HL-60 (cell line): ENCODE measurements around the gene CDC25B.

Experiments
- POLR2AphosphoS5 ChIP-seq: IDR thresholded peaks from 2 replicates; pipeline ENCODE4 v1.6.1; 2012; ENCODE audit warnings: low read depth
- TF ChIP-seq, protein P1 (sequence below): IDR thresholded peaks from one replicate; pipeline ENCODE4 v1.5.1; 2011; ENCODE audit warnings: low read length, control low read depth, inconsistent platforms; ENCODE audit not compliant: insufficient read depth

DNA sequence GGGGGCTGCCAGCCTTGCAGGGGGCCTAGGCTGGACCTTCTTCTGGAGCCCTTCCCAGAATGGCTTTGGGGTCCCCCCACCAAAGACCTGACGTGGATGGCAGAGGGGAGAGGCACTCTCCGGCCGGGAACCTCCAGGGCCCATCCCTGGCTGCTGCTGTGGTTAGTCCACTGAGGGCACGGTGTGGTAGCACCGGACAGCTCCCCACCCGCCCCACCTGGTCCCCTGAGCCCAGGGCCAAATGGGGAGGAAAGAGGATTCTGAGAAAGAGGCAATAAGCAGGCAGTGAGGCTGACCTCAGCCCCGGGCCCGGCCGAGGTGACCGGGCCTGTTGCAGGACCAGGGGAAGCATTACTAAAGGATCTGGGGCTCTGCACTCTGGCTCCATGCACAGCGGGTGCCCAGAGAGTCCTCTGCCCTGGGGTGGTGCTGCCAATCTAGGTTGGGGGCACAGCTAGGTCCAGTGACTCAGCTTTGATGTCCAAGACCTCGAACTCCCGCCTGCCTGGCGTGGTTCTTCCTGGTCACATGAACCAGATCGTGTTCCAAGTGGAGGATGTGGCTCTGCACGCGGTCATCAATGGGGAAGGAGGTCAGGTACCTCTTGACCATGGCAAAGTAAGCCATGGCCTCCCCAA, 11.8 kb upstream of the CDC25B start:
- TF ChIP-seq POLR2AphosphoS5: no peak
- TF ChIP-seq, protein P1, sequence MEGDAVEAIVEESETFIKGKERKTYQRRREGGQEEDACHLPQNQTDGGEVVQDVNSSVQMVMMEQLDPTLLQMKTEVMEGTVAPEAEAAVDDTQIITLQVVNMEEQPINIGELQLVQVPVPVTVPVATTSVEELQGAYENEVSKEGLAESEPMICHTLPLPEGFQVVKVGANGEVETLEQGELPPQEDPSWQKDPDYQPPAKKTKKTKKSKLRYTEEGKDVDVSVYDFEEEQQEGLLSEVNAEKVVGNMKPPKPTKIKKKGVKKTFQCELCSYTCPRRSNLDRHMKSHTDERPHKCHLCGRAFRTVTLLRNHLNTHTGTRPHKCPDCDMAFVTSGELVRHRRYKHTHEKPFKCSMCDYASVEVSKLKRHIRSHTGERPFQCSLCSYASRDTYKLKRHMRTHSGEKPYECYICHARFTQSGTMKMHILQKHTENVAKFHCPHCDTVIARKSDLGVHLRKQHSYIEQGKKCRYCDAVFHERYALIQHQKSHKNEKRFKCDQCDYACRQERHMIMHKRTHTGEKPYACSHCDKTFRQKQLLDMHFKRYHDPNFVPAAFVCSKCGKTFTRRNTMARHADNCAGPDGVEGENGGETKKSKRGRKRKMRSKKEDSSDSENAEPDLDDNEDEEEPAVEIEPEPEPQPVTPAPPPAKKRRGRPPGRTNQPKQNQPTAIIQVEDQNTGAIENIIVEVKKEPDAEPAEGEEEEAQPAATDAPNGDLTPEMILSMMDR: no peak
